Activated naive CD4-positive, alpha-beta T cell treated with anti-CD3 and anti-CD28 coated beads, Interleukin-2, amount 50 U/mL, for 24 hours (primary cell): Measurements from ENCODE around the gene ACTR1A.

Source experiments
- H3K27ac Mint-ChIP-seq: one replicate; pipeline ENCODE4 v1.8.0; 2021; ENCODE audit warnings: mild to moderate bottlenecking, mixed read lengths
- H3K27me3 Mint-ChIP-seq: one replicate; pipeline ENCODE4 v1.8.0; 2021; ENCODE audit warnings: mixed read lengths
- H3K36me3 Mint-ChIP-seq: one replicate; pipeline ENCODE4 v1.8.0; 2021; ENCODE audit warnings: mixed read lengths
- H3K4me1 Mint-ChIP-seq: one replicate; pipeline ENCODE4 v1.8.0; 2021; ENCODE audit warnings: mixed read lengths
- H3K4me3 Mint-ChIP-seq: one replicate; pipeline ENCODE4 v1.8.0; 2021; ENCODE audit warnings: mild to moderate bottlenecking, mixed read lengths
- H3K9me3 Mint-ChIP-seq: one replicate; pipeline ENCODE4 v1.8.0; 2021; ENCODE audit warnings: mixed read lengths

ACTR1A gene

DNA sequence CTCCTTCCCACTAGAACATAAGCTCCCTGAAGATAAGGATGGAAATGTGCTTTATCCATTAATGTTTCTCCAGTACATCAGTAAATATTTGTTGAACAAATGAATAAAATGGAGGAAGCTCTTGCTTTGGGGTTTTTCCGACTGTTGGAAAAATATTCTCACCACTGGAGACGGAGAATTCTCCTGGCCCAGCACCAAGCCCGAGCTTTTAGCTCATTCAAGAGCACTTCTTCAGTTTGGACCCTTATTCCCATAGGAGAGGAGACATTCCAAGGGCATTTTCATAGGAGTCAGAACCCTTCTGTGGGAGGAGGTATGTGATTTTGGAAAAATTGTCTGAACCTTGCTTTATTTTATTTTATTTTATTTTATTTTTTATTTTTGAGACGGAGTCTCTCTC, 22.2 kb upstream of the ACTR1A start:
- Mint-ChIP-seq H3K4me1 (peaks cover 19% of the 10 kb centered on the region), H3K36me3 (peaks cover 11% of the 10 kb centered on the region), H3K4me3 (no peak overlapping the region), H3K27ac (no peak overlapping the region), H3K9me3 (no peaks in the 10 kb centered on the region), H3K27me3 (no peaks in the 10 kb centered on the region)

DNA sequence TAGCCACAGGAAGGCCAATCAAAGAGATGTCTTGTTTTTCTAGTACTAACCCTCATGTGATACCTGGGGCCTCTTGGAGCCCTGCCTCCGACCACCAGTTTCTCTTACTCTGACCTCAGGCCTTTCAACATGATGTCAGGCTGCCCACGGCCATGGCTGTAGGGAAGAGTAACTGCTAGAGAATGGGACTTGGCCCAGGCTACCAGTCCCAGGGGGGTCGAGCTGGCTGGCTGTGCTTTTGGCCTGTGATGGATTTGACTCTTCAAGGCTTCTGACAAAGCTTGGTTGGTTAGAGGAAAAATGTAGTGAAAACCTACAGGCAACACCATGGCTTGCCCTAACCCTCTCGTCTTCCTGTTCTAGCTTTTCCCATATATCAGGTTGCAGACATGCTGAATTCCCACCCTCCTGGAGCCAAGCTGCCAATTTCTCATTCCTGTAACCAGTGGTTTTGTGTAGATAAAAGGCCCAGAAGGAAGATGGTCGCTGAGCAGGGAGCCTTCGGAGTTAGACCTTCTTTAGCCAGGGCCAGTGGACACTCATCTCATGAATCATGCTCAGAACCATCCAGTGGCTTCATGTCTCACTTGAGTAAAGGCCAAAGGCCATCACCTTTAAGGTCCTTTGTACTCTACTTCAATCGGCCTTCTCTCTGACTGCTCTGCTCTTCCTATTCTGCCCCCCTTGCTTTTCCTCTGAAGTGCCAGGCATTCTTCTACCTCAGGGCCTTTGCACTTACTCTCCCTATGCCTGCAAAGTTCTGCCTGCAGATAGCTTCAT, 20.9 kb upstream of the ACTR1A start:
- Mint-ChIP-seq H3K9me3 (no peaks in the 10 kb centered on the region), H3K4me1 (peaks cover 16% of the 10 kb centered on the region), H3K27ac (no peak overlapping the region), H3K27me3 (no peaks in the 10 kb centered on the region), H3K4me3 (no peak overlapping the region), H3K36me3 (peaks cover 10% of the 10 kb centered on the region)

- no peak overlapping the region for H3K27ac Mint-ChIP-seq
- no peaks in the 10 kb centered on the region for H3K27me3 Mint-ChIP-seq
- H3K36me3 Mint-ChIP-seq: peaks cover 10% of the 10 kb centered on the region
- no peaks in the 10 kb centered on the region for H3K9me3 Mint-ChIP-seq
- peaks cover 16% of the 10 kb centered on the region for H3K4me1 Mint-ChIP-seq
- H3K4me3 Mint-ChIP-seq: no peak overlapping the region
Observed at GRCh38 chr10:102522874-102523249, 20.4 kb upstream of the ACTR1A start.

- Mint-ChIP-seq H3K27ac (no peak overlapping the region), H3K27me3 (no peaks in the 10 kb centered on the region), H3K4me1 (peaks cover 16% of the 10 kb centered on the region), H3K9me3 (no peaks in the 10 kb centered on the region), H3K36me3 (peaks cover 7% of the 10 kb centered on the region), H3K4me3 (no peak overlapping the region)
Observed at GRCh38 chr10:102519246-102519825, 16.8 kb upstream of the ACTR1A start.

DNA sequence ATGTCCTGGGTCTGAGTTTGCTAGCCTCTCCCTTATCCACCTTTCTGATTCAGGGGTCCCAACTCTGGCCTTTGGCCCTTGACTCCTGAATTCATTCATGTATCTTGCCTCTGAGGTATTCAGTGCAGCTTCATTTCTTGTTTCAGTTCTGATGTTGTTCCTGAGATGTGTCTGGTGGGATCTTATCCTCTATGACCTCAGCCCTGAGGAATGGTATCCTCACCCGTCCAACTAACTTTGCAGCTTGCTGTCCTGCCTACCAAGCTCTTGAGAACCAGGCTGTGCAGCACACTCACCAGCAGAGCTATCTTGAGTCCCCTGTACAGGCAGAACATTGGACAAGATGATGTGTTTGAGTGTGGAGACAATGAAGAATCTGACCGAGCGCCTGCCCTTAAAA, 15.0 kb upstream of the ACTR1A start:
- Mint-ChIP-seq H3K27ac (no peak overlapping the region), H3K9me3 (no peaks in the 10 kb centered on the region), H3K4me1 (peaks cover 16% of the 10 kb centered on the region), H3K4me3 (no peak overlapping the region), H3K27me3 (no peaks in the 10 kb centered on the region), H3K36me3 (peaks cover 9% of the 10 kb centered on the region)

GRCh38 chr10:102515724-102516123, 13.2 kb upstream of the ACTR1A start:
- Mint-ChIP-seq H3K27me3 (no peaks in the 10 kb centered on the region), H3K36me3 (peaks cover 7% of the 10 kb centered on the region), H3K9me3 (no peaks in the 10 kb centered on the region), H3K27ac (no peak overlapping the region), H3K4me1 (peaks cover 18% of the 10 kb centered on the region), H3K4me3 (no peak overlapping the region)

DNA sequence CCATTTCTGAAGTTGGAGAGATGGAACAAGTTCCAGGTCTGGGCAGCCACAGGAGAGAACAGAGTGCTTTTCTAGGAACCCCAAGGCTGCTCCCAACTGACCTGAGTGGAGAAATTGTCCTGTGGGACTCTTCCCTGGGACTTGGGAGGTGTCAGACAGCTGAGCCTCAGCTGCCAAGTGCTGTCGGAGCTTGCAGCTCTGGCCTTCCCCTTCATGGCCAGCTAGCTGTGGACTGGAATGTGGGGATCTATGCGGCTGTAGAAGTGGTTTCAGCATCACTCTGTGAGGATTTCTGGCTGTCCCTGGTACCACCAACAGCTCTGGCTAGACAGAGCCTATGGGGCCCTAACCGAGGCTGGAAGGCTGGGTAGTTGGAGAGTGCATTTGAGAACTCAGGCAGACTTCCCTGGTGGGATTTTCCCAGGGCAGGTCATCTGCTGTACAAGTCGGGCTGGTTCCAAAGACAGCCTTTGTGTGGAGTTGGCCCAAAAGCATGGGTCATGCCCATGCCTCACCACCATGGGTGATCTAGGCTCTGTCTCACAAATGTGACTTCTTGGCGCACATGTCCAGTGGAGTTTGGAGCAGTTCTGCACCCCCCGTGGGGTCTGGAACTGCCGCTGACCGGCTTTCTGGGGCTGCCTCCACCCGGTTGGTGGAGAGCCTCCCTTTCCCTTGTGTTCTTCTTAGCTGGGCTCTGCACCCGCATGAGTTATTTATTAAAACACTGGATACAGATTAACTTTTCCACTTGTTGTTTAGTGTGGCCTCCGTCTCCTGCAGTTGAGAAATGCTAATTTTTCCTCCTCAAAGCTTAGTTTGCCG, 12.2 kb upstream of the ACTR1A start:
- H3K36me3 Mint-ChIP-seq: peaks cover 7% of the 10 kb centered on the region
- no peak overlapping the region for H3K4me3 Mint-ChIP-seq
- H3K4me1 Mint-ChIP-seq: peaks cover 15% of the 10 kb centered on the region
- H3K27me3 Mint-ChIP-seq: no peaks in the 10 kb centered on the region
- H3K27ac Mint-ChIP-seq: no peak overlapping the region
- H3K9me3 Mint-ChIP-seq: no peaks in the 10 kb centered on the region

GRCh38 chr10:102511583-102512274, 9.2 kb upstream of the ACTR1A start:
- no peaks in the 10 kb centered on the region for H3K27me3 Mint-ChIP-seq

DNA sequence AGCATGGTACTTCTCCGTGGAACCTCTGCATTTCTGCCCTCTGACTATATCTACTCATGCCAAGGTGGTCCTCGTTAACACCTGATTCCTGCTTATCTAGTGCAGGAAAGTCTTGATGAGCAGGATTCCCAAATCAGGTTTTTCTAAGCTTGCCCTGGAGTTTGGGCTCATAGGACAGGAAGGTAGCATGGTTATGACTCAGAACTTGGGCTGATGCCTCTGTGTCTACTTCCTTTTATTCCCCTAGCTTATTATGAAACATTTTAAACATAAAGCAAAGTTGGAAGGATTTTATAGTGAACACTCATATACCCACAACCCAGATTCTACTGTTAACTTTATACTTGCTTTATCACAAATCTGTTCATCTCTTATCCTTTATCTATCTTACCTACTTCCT, 6.9 kb upstream of the ACTR1A start:
- Mint-ChIP-seq H3K27ac (no peak overlapping the region), H3K9me3 (no peaks in the 10 kb centered on the region), H3K27me3 (no peaks in the 10 kb centered on the region), H3K4me1 (peaks cover 47% of the 10 kb centered on the region), H3K4me3 (no peak overlapping the region), H3K36me3 (peaks cover 7% of the 10 kb centered on the region)

More at GRCh38 chr10:102511583-102512274, 9.2 kb upstream of the ACTR1A start:
- peak overlapping the region; percentile 21 for H3K27ac Mint-ChIP-seq
- H3K9me3 Mint-ChIP-seq: no peaks in the 10 kb centered on the region
- H3K4me3 Mint-ChIP-seq: no peak overlapping the region
- H3K4me1 Mint-ChIP-seq: peaks cover 31% of the 10 kb centered on the region
- peaks cover 7% of the 10 kb centered on the region for H3K36me3 Mint-ChIP-seq

DNA sequence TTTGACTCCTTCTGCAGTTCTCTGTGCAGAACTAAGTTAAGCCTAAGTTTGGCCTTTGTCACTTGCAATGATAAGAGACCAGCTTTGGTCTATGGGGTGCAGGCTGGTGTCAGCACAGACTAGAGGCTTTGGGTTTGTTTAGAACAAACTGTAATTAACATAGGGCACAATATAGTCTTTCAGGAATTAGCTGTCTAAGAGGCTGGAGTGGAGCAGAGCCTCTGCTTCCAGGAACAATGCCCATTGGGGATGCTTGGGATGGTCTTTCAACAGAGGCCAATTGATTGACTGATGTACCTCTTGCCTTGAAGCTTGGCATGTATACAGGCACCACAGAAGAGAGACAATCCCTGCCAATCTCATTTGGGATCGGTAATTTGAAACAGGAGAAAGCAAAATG, 6.0 kb upstream of the ACTR1A start:
- Mint-ChIP-seq H3K27ac (no peak overlapping the region), H3K9me3 (no peaks in the 10 kb centered on the region), H3K36me3 (peaks cover 3% of the 10 kb centered on the region), H3K4me1 (peaks cover 50% of the 10 kb centered on the region), H3K27me3 (no peaks in the 10 kb centered on the region), H3K4me3 (no peak overlapping the region)

GRCh38 chr10:102507521-102507920, 5.0 kb upstream of the ACTR1A start:
- H3K4me1 Mint-ChIP-seq: peaks cover 52% of the 10 kb centered on the region
- H3K9me3 Mint-ChIP-seq: no peaks in the 10 kb centered on the region
- no peak overlapping the region for H3K4me3 Mint-ChIP-seq
- no peaks in the 10 kb centered on the region for H3K36me3 Mint-ChIP-seq
- H3K27me3 Mint-ChIP-seq: no peaks in the 10 kb centered on the region
- no peak overlapping the region for H3K27ac Mint-ChIP-seq

GRCh38 chr10:102505462-102506115, 3.1 kb upstream of the ACTR1A start:
- Mint-ChIP-seq H3K27me3 (no peaks in the 10 kb centered on the region), H3K4me1 (peaks cover 37% of the 10 kb centered on the region), H3K9me3 (no peaks in the 10 kb centered on the region), H3K4me3 (peak overlapping the region; percentile 23), H3K27ac (no peak overlapping the region), H3K36me3 (no peaks in the 10 kb centered on the region)

GRCh38 chr10:102504976-102505300, 2.4 kb upstream of the ACTR1A start:
- H3K9me3 Mint-ChIP-seq: no peaks in the 10 kb centered on the region
- H3K36me3 Mint-ChIP-seq: no peaks in the 10 kb centered on the region
- H3K27me3 Mint-ChIP-seq: no peaks in the 10 kb centered on the region
- H3K4me3 Mint-ChIP-seq: no peak overlapping the region
- no peak overlapping the region for H3K27ac Mint-ChIP-seq
- H3K4me1 Mint-ChIP-seq: peaks cover 38% of the 10 kb centered on the region

- Mint-ChIP-seq H3K9me3 (no peaks in the 10 kb centered on the region), H3K27me3 (no peaks in the 10 kb centered on the region), H3K36me3 (no peaks in the 10 kb centered on the region), H3K4me1 (peaks cover 41% of the 10 kb centered on the region), H3K4me3 (no peak overlapping the region), H3K27ac (peak overlapping the region; percentile 65)
Observed at GRCh38 chr10:102504179-102504975, 1.9 kb upstream of the ACTR1A start.
